HG03039 (cell line): ENCODE results near the gene CLCN2.

Experiments
- ATAC-seq: cut with Tn5 transposase; IDR thresholded peaks from one replicate; pipeline ENCODE4 v1.9.1; 2021; ENCODE audit warnings: mild to moderate bottlenecking, moderate library complexity; ENCODE audit not compliant: unreplicated experiment

CLCN2 gene

GRCh38 chr3:184361932-184362667 is 695 bp upstream of the CLCN2 start:
- no peak for ATAC-seq

- ATAC-seq: peak; percentile 0
These were observed 375 bp downstream of the CLCN2 start for GRCh38 chr3:184360929-184361531.

GRCh38 chr3:184360070-184360928 is 1.1 kb downstream of the CLCN2 start:
- ATAC-seq: no peak

GRCh38 chr3:184359610-184360009 is 1.8 kb downstream of the CLCN2 start:
- ATAC-seq: no peak

- no peak for ATAC-seq
These were observed 2.5 kb downstream of the CLCN2 start for GRCh38 chr3:184358921-184359350.

- no peak for ATAC-seq
These were observed 3.2 kb downstream of the CLCN2 start for GRCh38 chr3:184358124-184358767.

GRCh38 chr3:184357248-184358123 is 3.9 kb downstream of the CLCN2 start:
- no peak for ATAC-seq

- ATAC-seq: no peak
These were observed 6.0 kb downstream of the CLCN2 start for GRCh38 chr3:184355261-184356040.

- no peak for ATAC-seq
These were observed 6.7 kb downstream of the CLCN2 start for GRCh38 chr3:184354754-184355153.

GRCh38 chr3:184354121-184354728 is 7.2 kb downstream of the CLCN2 start:
- ATAC-seq: no peak

- no peak for ATAC-seq
These were observed 7.9 kb downstream of the CLCN2 start for GRCh38 chr3:184353546-184353941.

GRCh38 chr3:184352897-184353545 is 8.4 kb downstream of the CLCN2 start:
- no peak for ATAC-seq

- no peak for ATAC-seq
These were observed 9.1 kb downstream of the CLCN2 start for GRCh38 chr3:184352149-184352785.

- no peak for ATAC-seq
These were observed 9.8 kb downstream of the CLCN2 start for GRCh38 chr3:184351511-184352148.

- no peak for ATAC-seq
These were observed 10.8 kb downstream of the CLCN2 start for GRCh38 chr3:184350618-184351017.

- ATAC-seq: no peak
These were observed 11.6 kb downstream of the CLCN2 start for GRCh38 chr3:184349563-184350470.

GRCh38 chr3:184348057-184348382 is 13.4 kb downstream of the CLCN2 start:
- ATAC-seq: no peak
